Activated naive CD4-positive, alpha-beta T cell treated with anti-CD3 and anti-CD28 coated beads, Interleukin-2, amount 10 ng/mL, durations not matched to agents 7 days and 5 days (primary cell): ENCODE measurements around the gene VWA7.
"Not testable (repeated sequence)": the region's sequence is repeated elsewhere in the genome, so short reads cannot be mapped to it uniquely, and the experiment has no call there.

Source experiments
- CTCF ChIA-PET: fragments of 350-600 bp; sonication (Branson Sonifier 250); formaldehyde crosslinking; loops from one replicate; lab custom pipeline; 2021; ENCODE audit warnings: antibody characterized with exemption; lab: Charles Lee
- DNase-seq: peaks from one replicate; pipeline ENCODE4 v3.0.0-alpha.2; 2020
- H3K27ac Mint-ChIP-seq: one replicate; pipeline ENCODE4 v1.8.0; 2021; ENCODE audit warnings: mild to moderate bottlenecking, moderate library complexity, mixed read lengths
- H3K27me3 Mint-ChIP-seq: one replicate; pipeline ENCODE4 v1.8.0; 2021; ENCODE audit warnings: mild to moderate bottlenecking, mixed read lengths
- H3K36me3 Mint-ChIP-seq: one replicate; pipeline ENCODE4 v1.8.0; 2021; ENCODE audit warnings: mixed read lengths
- H3K4me1 Mint-ChIP-seq: one replicate; pipeline ENCODE4 v1.8.0; 2021; ENCODE audit warnings: mixed read lengths
- H3K4me3 Mint-ChIP-seq: one replicate; pipeline ENCODE4 v1.8.0; 2021; ENCODE audit warnings: mild to moderate bottlenecking, moderate library complexity, mixed read lengths
- H3K9me3 Mint-ChIP-seq: one replicate; pipeline ENCODE4 v1.8.0; 2021; ENCODE audit warnings: mixed read lengths

Gene VWA7

GRCh38 chr6:31814677-31815024 lies 37.5 kb upstream of the VWA7 start:
- Mint-ChIP-seq H3K27ac (peak overlapping the region; percentile 91), H3K9me3 (no peaks in the 10 kb centered on the region), H3K27me3 (no peaks in the 10 kb centered on the region), H3K4me1 (peaks cover 48% of the 10 kb centered on the region), H3K36me3 (peaks cover 31% of the 10 kb centered on the region), H3K4me3 (peak overlapping the region; percentile 92)
- CTCF ChIA-PET: interaction anchor here (0.6 to 2.5 kb wide), 6 partner anchors 12 to 87 kb away, joined by 3 to 8 read pairs (median 3); partner anchors contain the start of gene CLIC1
- DNase-seq: peak; percentile 86

- CTCF ChIA-PET: interaction anchor here (1.8 to 2.5 kb wide), 2 partner anchors 23 to 86 kb away, joined by 5 to 8 read pairs; no protein-coding TSS in a partner anchor
- Mint-ChIP-seq H3K4me1 (peaks cover 41% of the 10 kb centered on the region), H3K9me3 (no peaks in the 10 kb centered on the region), H3K27me3 (no peaks in the 10 kb centered on the region), H3K36me3 (peaks cover 30% of the 10 kb centered on the region), H3K4me3 (peak overlapping the region; percentile 69), H3K27ac (peak overlapping the region; percentile 82)
- no peak for DNase-seq
Measured at GRCh38 chr6:31813465-31813849, 36.3 kb upstream of the VWA7 start.

- Mint-ChIP-seq H3K4me3 (no peak overlapping the region), H3K27me3 (no peaks in the 10 kb centered on the region), H3K27ac (no peak overlapping the region), H3K4me1 (peaks cover 35% of the 10 kb centered on the region), H3K36me3 (peaks cover 23% of the 10 kb centered on the region), H3K9me3 (no peaks in the 10 kb centered on the region)
- no peak for DNase-seq
- CTCF ChIA-PET: interaction anchor here (0.9 to 1.8 kb wide), 2 partner anchors 12 to 22 kb away, joined by 4 to 5 read pairs; no protein-coding TSS in a partner anchor
Measured at GRCh38 chr6:31811645-31812044, 34.5 kb upstream of the VWA7 start.

- H3K9me3 Mint-ChIP-seq, CTCF ChIA-PET: not testable (repeated sequence)
Measured at GRCh38 chr6:31808599-31808998, 31.5 kb upstream of the VWA7 start.

GRCh38 chr6:31806470-31807272 lies 29.5 kb upstream of the VWA7 start, which contains the start of gene LSM2:
LSM2 (minus strand) TSS chr6:31806966; CDS start chr6:31806757, 209 bp downstream.
- H3K4me3 Mint-ChIP-seq: peak within 1 kb of the TSS; percentile 92
- H3K36me3 Mint-ChIP-seq: peaks cover 38% of the 10 kb centered on the region
- DNase-seq: peak; percentile 98
- H3K4me1 Mint-ChIP-seq: peaks cover 42% of the 10 kb centered on the region
- CTCF ChIA-PET: interaction anchor here (0.8 to 3.0 kb wide), 6 partner anchors 10 to 77 kb away, joined by 3 to 20 read pairs (median 4); partner anchors contain the start of genes DDAH2 and VARS1
- no peaks in the 10 kb centered on the region for H3K9me3 Mint-ChIP-seq
- no peaks in the 10 kb centered on the region for H3K27me3 Mint-ChIP-seq
- H3K27ac Mint-ChIP-seq: peak within 1 kb of the TSS; percentile 89

More at GRCh38 chr6:31808599-31808998, 31.5 kb upstream of the VWA7 start:
- H3K4me3 Mint-ChIP-seq, DNase-seq, H3K27ac Mint-ChIP-seq, H3K27me3 Mint-ChIP-seq: not testable (repeated sequence)
- H3K36me3 Mint-ChIP-seq: peaks cover 27% of the 10 kb centered on the region
- H3K4me1 Mint-ChIP-seq: peaks cover 52% of the 10 kb centered on the region

- H3K9me3 Mint-ChIP-seq: no peaks in the 10 kb centered on the region
- CTCF ChIA-PET: interaction anchor here (0.8 to 3.0 kb wide), 7 partner anchors 9 to 125 kb away, joined by 3 to 20 read pairs (median 3); partner anchors contain the start of genes DDAH2, LY6G5C and VARS1
- H3K4me3 Mint-ChIP-seq: peak overlapping the region; percentile 92
- no peak for DNase-seq
- peaks cover 38% of the 10 kb centered on the region for H3K36me3 Mint-ChIP-seq
- peak overlapping the region; percentile 89 for H3K27ac Mint-ChIP-seq
- H3K4me1 Mint-ChIP-seq: peaks cover 46% of the 10 kb centered on the region
- H3K27me3 Mint-ChIP-seq: no peaks in the 10 kb centered on the region
Measured at GRCh38 chr6:31805939-31806469, 28.9 kb upstream of the VWA7 start.

GRCh38 chr6:31801031-31801927 lies 24.2 kb upstream of the VWA7 start:
- Mint-ChIP-seq H3K36me3 (peaks cover 33% of the 10 kb centered on the region), H3K27ac (peak overlapping the region; percentile 60), H3K4me1 (peaks cover 56% of the 10 kb centered on the region)
- not testable (repeated sequence) for H3K9me3 Mint-ChIP-seq, DNase-seq, H3K27me3 Mint-ChIP-seq, H3K4me3 Mint-ChIP-seq
- CTCF ChIA-PET: interaction anchor here (0.6 kb wide), 1 partner anchor 123 kb away, joined by 3 read pairs; no protein-coding TSS in a partner anchor

- CTCF ChIA-PET: interaction anchor here (1.2 kb wide), 1 partner anchor 30 kb away, joined by 7 read pairs; no protein-coding TSS in a partner anchor
- peaks cover 29% of the 10 kb centered on the region for H3K36me3 Mint-ChIP-seq
- no peaks in the 10 kb centered on the region for H3K9me3 Mint-ChIP-seq
- peak overlapping the region; percentile 37 for H3K27ac Mint-ChIP-seq
- DNase-seq: no peak
- peaks cover 45% of the 10 kb centered on the region for H3K4me1 Mint-ChIP-seq
- no peak overlapping the region for H3K4me3 Mint-ChIP-seq
- H3K27me3 Mint-ChIP-seq: no peaks in the 10 kb centered on the region
Measured at GRCh38 chr6:31799781-31800180, 22.7 kb upstream of the VWA7 start.

- H3K27me3 Mint-ChIP-seq: no peaks in the 10 kb centered on the region
Measured at GRCh38 chr6:31797588-31797987, 20.5 kb upstream of the VWA7 start.

GRCh38 chr6:31796993-31797385 lies 19.9 kb upstream of the VWA7 start:
- CTCF ChIA-PET: interaction anchor here (1.5 to 3.1 kb wide), 3 partner anchors 9 to 59 kb away, joined by 3 to 20 read pairs (median 10); partner anchors contain the start of gene LSM2
- no peak for DNase-seq
- Mint-ChIP-seq H3K27ac (peak overlapping the region; percentile 85), H3K36me3 (peaks cover 26% of the 10 kb centered on the region), H3K4me3 (peak overlapping the region; percentile 46), H3K4me1 (peaks cover 50% of the 10 kb centered on the region), H3K9me3 (no peaks in the 10 kb centered on the region), H3K27me3 (no peaks in the 10 kb centered on the region)

More at GRCh38 chr6:31797588-31797987, 20.5 kb upstream of the VWA7 start:
- peak; percentile 71 for DNase-seq
- Mint-ChIP-seq H3K4me1 (peaks cover 47% of the 10 kb centered on the region), H3K36me3 (peaks cover 23% of the 10 kb centered on the region), H3K27ac (peak overlapping the region; percentile 85), H3K9me3 (no peaks in the 10 kb centered on the region), H3K4me3 (peak overlapping the region; percentile 42)
- CTCF ChIA-PET: interaction anchor here (3.1 kb wide), 1 partner anchor 8 kb away, joined by 20 read pairs; the partner anchor contains the start of gene LSM2

GRCh38 chr6:31795616-31796298 lies 18.6 kb upstream of the VWA7 start, which contains the start of gene VARS1:
VARS1 (minus strand) TSS chr6:31795752; CDS start chr6:31795217, 535 bp downstream.
- Mint-ChIP-seq H3K27me3 (no peaks in the 10 kb centered on the region), H3K4me3 (peak within 1 kb of the TSS; percentile 98), H3K36me3 (peaks cover 26% of the 10 kb centered on the region), H3K27ac (peak within 1 kb of the TSS; percentile 96), H3K9me3 (no peaks in the 10 kb centered on the region), H3K4me1 (peaks cover 50% of the 10 kb centered on the region)
- peak; percentile 89 for DNase-seq
- CTCF ChIA-PET: interaction anchor here (0.7 to 3.1 kb wide), 11 partner anchors 10 to 400 kb away, joined by 3 to 20 read pairs (median 3); partner anchors contain the start of genes CLIC1, DDAH2, HSPA1B and LSM2

- peak overlapping the region; percentile 96 for H3K27ac Mint-ChIP-seq
- DNase-seq: peak; percentile 30
- peak overlapping the region; percentile 98 for H3K4me3 Mint-ChIP-seq
- H3K9me3 Mint-ChIP-seq: no peaks in the 10 kb centered on the region
- H3K4me1 Mint-ChIP-seq: peaks cover 52% of the 10 kb centered on the region
- CTCF ChIA-PET: interaction anchor here (0.6 to 3.1 kb wide), 5 partner anchors 11 to 401 kb away, joined by 3 to 20 read pairs (median 3); partner anchors contain the start of gene LSM2
- peaks cover 29% of the 10 kb centered on the region for H3K36me3 Mint-ChIP-seq
- no peaks in the 10 kb centered on the region for H3K27me3 Mint-ChIP-seq
Measured at GRCh38 chr6:31794866-31795615, 17.9 kb upstream of the VWA7 start.
